ENCODE measurements around the gene ANAPC2.
A peak's percentile ranks its signal among the peaks of the same experiment; 100 is the strongest.

Gene ANAPC2

GRCh38 chr9:137200311-137201204, 12.2 kb upstream of the ANAPC2 start, which contains the start of gene TPRN:
TSS of gene TPRN (minus strand) at chr9:137200741. CDS start at chr9:137200711, 30 bp downstream.
- no peak for TF ChIP-seq CTCF (IDR thresholded peaks at IDR 0.05; ENCODE audit: low read length, missing control alignments)
- peak; percentile 99 for DNase-seq (ENCODE audit: low read depth)
- H3K4me3 ChIP-seq (replicated peaks; ENCODE audit: low read depth, low read length): peak within 1 kb of the TSS; percentile 69

- H3K4me3 ChIP-seq (replicated peaks; ENCODE audit: low read depth, low read length): peak overlapping the region; percentile 46
- TF ChIP-seq CTCF (IDR thresholded peaks at IDR 0.05; ENCODE audit: low read length, missing control alignments): no peak
- DNase-seq (ENCODE audit: low read depth): peak; percentile 25
Measured at GRCh38 chr9:137199411-137200121, 11.2 kb upstream of the ANAPC2 start.

- no peak for TF ChIP-seq CTCF (IDR thresholded peaks at IDR 0.05; ENCODE audit: low read length, missing control alignments)
- H3K4me3 ChIP-seq (replicated peaks; ENCODE audit: low read depth, low read length): peak overlapping the region; percentile 46
Measured at GRCh38 chr9:137198902-137199283, 10.5 kb upstream of the ANAPC2 start.

GRCh38 chr9:137198051-137198901, 9.9 kb upstream of the ANAPC2 start:
- H3K4me3 ChIP-seq (replicated peaks; ENCODE audit: low read depth, low read length): no peak overlapping the region
- no peak for DNase-seq (ENCODE audit: low read depth)
- no peak for TF ChIP-seq CTCF (IDR thresholded peaks at IDR 0.05; ENCODE audit: low read length, missing control alignments)

More at GRCh38 chr9:137198902-137199283, 10.5 kb upstream of the ANAPC2 start:
- no peak for DNase-seq (ENCODE audit: low read depth)

- no peak for DNase-seq (ENCODE audit: low read depth)
- no peak overlapping the region for H3K4me3 ChIP-seq (replicated peaks; ENCODE audit: low read depth, low read length)
- no peak for TF ChIP-seq CTCF (IDR thresholded peaks at IDR 0.05; ENCODE audit: low read length, missing control alignments)
Measured at GRCh38 chr9:137195525-137196220, 7.3 kb upstream of the ANAPC2 start.

GRCh38 chr9:137194909-137195308, 6.5 kb upstream of the ANAPC2 start:
- DNase-seq (ENCODE audit: low read depth): no peak
- no peak overlapping the region for H3K4me3 ChIP-seq (replicated peaks; ENCODE audit: low read depth, low read length)
- no peak for TF ChIP-seq CTCF (IDR thresholded peaks at IDR 0.05; ENCODE audit: low read length, missing control alignments)
